K562 (cell line): ENCODE measurements around the gene ARF1. TPM values are rescaled to one million over a fixed set of nuclear protein-coding genes. Genes with fewer than 3 reads are reported as not detected.

Experiments used
- BCLAF1 ChIP-seq, 2 experiments: fragments of 450-650 bp in 1 of 2; IDR thresholded peaks; 2 replicates each; pipeline ENCODE4 v1.6.1; 2011 to 2017; ENCODE audit warnings: low read depth in 2 of 2, antibody characterized with exemption in 1 of 2, borderline replicate concordance in 1 of 2, low read length in 1 of 2, mild to moderate bottlenecking in 1 of 2, mixed read lengths in 1 of 2; ENCODE audit not compliant: control insufficient read depth in 1 of 2
- CHD7 ChIP-seq: fragments of 200-600 bp; sonication (generic); IDR thresholded peaks from one replicate; pipeline ENCODE4 v1.6.1; 2012; ENCODE audit warnings: mild to moderate bottlenecking, low read depth, low read length, inconsistent platforms
- HDAC1 ChIP-seq, 2 experiments: fragments of 450-650 bp; IDR thresholded peaks; 2 replicates each; pipeline ENCODE4 v1.6.1; 2016 to 2017; ENCODE audit warnings: inconsistent platforms in 1 of 2, mild to moderate bottlenecking in 1 of 2, moderate library complexity in 1 of 2
- MXD1 ChIP-seq: fragments of 250-450 bp; sonication (Bioruptor Pico); IDR thresholded peaks from 2 replicates; pipeline ENCODE4 v1.8.0; 2021; ENCODE audit warnings: borderline replicate concordance, mild to moderate bottlenecking, moderate library complexity; ENCODE audit not compliant: poor library complexity, severe bottlenecking
- NONO ChIP-seq, 2 experiments: fragments of 200-400 bp in 1 of 2; fragments of 450-650 bp in 1 of 2; formaldehyde crosslinking in 1 of 2; IDR thresholded peaks; 2 replicates each; pipeline ENCODE4 v1.6.1; 2017; ENCODE audit warnings: low read depth in 2 of 2, mild to moderate bottlenecking in 2 of 2, moderate library complexity in 2 of 2, low read length in 1 of 2
- PREB ChIP-seq: sonication (generic); formaldehyde crosslinking; IDR thresholded peaks from 2 replicates; pipeline ENCODE4 v1.8.1; 2023; ENCODE audit warnings: mild to moderate bottlenecking, missing genetic modification reagents
- ZNF12 ChIP-seq: sonication (generic); formaldehyde crosslinking; IDR thresholded peaks from 2 replicates; pipeline ENCODE4 v1.4.0; 2020; ENCODE audit warnings: mild to moderate bottlenecking, missing genetic modification reagents
- ZNF408 ChIP-seq: fragments of 250-450 bp; sonication (Bioruptor Pico); IDR thresholded peaks from 2 replicates; pipeline ENCODE4 v1.4.0; 2020; ENCODE audit warnings: low read depth, mild to moderate bottlenecking, moderate library complexity
- polyA plus RNA-seq, 8 experiments: library from polyadenylated mRNA; depleted of rRNA in 4 of 8; stranded (reverse) in 5 of 8; unstranded in 3 of 8; fragments of >200 nt; fragmentation: Nextera tagmentation in 2 of 8; fragmentation: Illumina TruSeq in 1 of 8; extraction: Ambion mirVana in 2 of 8; extraction: Trizol in 1 of 8; gene quantifications; 2 replicates each; pipeline versions ENCODE4 v1.2.1 to v1.2.3, GENCODE V29; 2011 to 2014; ENCODE audit warnings: inconsistent platforms in 1 of 8, missing spikeins in 1 of 8
- total RNA-seq, 7 experiments: library from RNA; depleted of rRNA in 6 of 7; stranded (reverse); fragments of >200 nt in 6 of 7; fragmentation: Illumina TruSeq in 2 of 7; extraction: Trizol in 2 of 7; gene quantifications; 2 replicates each; pipeline versions ENCODE4 v1.2.1 to v1.2.3, GENCODE V29; 2011 to 2021; ENCODE audit warnings: low replicate concordance in 1 of 7

The ARF1 gene
- total and polyA plus RNA-seq, 9 of the 15 experiments (the other 6 are each of a cell fraction or from before 2014, with no cell fraction given), result 69.8 to 593 (median 325) TPM

GRCh38 chr1:228109073-228109961 lies 26.8 kb downstream of the ARF1 start, which contains the start of gene MRPL55 (continued):
- TF ChIP-seq CHD7 (no peak), HDAC1 (IDR thresholded peaks at IDR 0.05) (peak in 1 of 2 experiments; percentile 94; a peak in 3 of 4 replicates), PREB (no peak), MXD1 (CRISPR knock-in tag) (peak; percentile 26), ZNF408 (CRISPR knock-in tag) (no peak), NONO (IDR thresholded peaks at IDR 0.05; ENCODE audit: low read depth in 2 of 2, low read length in 1 of 2) (no peak; a peak in 2 of 4 replicates), BCLAF1 (IDR thresholded peaks at IDR 0.05; ENCODE audit: borderline replicate concordance in 1 of 2, control insufficient read depth in 1 of 2, low read depth in 2 of 2, low read length in 1 of 2) (no peak), ZNF12 (0 out of 2 replicates have a peak, but pooled peaks have one; percentile 47)
